ENCODE data around the gene SH3GL1.

DNA sequence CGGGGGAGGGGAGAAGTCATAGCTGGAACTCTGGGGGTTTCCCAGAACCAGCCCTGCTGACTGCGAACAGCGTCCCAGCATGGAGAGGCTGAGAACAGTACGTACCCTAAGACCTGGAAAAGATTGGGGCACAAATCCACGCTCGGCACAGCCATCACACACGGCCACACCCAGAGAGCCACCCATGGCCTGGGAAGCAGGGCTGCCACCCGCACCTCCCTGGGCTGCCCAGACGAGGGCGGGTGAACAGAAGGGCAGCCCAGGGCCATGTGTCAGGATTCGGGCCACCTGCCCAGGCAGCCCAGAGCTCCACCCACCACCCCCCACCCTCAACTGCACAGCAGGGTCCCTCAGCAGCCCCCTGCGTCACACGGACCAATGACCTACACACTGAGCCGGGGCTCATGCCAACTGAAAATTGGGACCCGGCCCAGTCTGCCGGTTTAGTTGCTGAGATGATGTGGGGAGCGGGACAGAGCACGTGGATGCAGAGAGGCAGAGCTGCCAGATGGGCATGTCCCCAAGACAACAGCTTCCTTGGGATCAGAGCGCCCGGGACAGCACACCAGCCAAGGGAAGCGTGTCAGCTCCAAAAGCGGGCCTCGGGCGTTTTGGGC, 48.8 kb upstream of the SH3GL1 start:
- TF ChIP-seq, protein P1, sequence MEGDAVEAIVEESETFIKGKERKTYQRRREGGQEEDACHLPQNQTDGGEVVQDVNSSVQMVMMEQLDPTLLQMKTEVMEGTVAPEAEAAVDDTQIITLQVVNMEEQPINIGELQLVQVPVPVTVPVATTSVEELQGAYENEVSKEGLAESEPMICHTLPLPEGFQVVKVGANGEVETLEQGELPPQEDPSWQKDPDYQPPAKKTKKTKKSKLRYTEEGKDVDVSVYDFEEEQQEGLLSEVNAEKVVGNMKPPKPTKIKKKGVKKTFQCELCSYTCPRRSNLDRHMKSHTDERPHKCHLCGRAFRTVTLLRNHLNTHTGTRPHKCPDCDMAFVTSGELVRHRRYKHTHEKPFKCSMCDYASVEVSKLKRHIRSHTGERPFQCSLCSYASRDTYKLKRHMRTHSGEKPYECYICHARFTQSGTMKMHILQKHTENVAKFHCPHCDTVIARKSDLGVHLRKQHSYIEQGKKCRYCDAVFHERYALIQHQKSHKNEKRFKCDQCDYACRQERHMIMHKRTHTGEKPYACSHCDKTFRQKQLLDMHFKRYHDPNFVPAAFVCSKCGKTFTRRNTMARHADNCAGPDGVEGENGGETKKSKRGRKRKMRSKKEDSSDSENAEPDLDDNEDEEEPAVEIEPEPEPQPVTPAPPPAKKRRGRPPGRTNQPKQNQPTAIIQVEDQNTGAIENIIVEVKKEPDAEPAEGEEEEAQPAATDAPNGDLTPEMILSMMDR (IDR thresholded peaks at IDR 0.05 in 8 of 11, conservative IDR thresholded peaks at IDR 0.05 in 3 of 11) = no peak
- peak in 1 of 3 donors; percentile 19 for TF ChIP-seq POLR2AphosphoS5 (IDR thresholded peaks at IDR 0.05)
- no peak for TF ChIP-seq POLR2A (IDR thresholded peaks at IDR 0.05)

Data from spleen (tissue), 7 donors.